Activated CD4-positive, alpha-beta memory T cell treated with anti-CD3 and anti-CD28 coated beads, Interleukin-2, amount 10 ng/mL, durations not matched to agents 7 days and 5 days (primary cell): Measurements from ENCODE around the gene GABRB2. TPM values are rescaled to one million over a fixed set of nuclear protein-coding genes. Genes with fewer than 3 reads are reported as not detected.

Source experiments
- CTCF ChIA-PET: fragments of 350-600 bp; sonication (Branson Sonifier 250); formaldehyde crosslinking; loops from one replicate; lab custom pipeline; 2021; ENCODE audit warnings: antibody characterized with exemption, inconsistent platforms; lab: Charles Lee
- POLR2A ChIA-PET: fragments of 350-600 bp; sonication (Branson Sonifier 250); formaldehyde crosslinking; loops from one replicate; lab custom pipeline; 2021; ENCODE audit warnings: antibody characterized with exemption; lab: Charles Lee
- DNase-seq: peaks from one replicate; pipeline ENCODE4 v3.0.0-alpha.2; 2020
- H3K27ac Mint-ChIP-seq: one replicate; pipeline ENCODE4 v1.8.0; 2021; ENCODE audit warnings: mild to moderate bottlenecking, mixed read lengths
- H3K27me3 Mint-ChIP-seq: one replicate; pipeline ENCODE4 v1.8.0; 2021; ENCODE audit warnings: mixed read lengths
- H3K36me3 Mint-ChIP-seq: one replicate; pipeline ENCODE4 v1.8.0; 2021; ENCODE audit warnings: low read depth, mixed read lengths
- H3K4me1 Mint-ChIP-seq: one replicate; pipeline ENCODE4 v1.8.0; 2021; ENCODE audit warnings: mixed read lengths
- H3K4me3 Mint-ChIP-seq: one replicate; pipeline ENCODE4 v1.8.0; 2021; ENCODE audit warnings: mild to moderate bottlenecking, mixed read lengths
- H3K9me3 Mint-ChIP-seq: one replicate; pipeline ENCODE4 v1.8.0; 2021; ENCODE audit warnings: mixed read lengths
- total RNA-seq, 2 experiments: library from RNA; stranded (reverse); gene quantifications; one replicate each; pipeline ENCODE4 v1.2.3, GENCODE V29; 2021

GABRB2 gene
- total RNA-seq, 2 experiments from 2014 or later = not detected

GRCh38 chr5:161358446-161358845, 188.1 kb downstream of the GABRB2 start:
- no peak for DNase-seq
- Mint-ChIP-seq H3K36me3 (no peaks in the 10 kb centered on the region), H3K27me3 (no peaks in the 10 kb centered on the region), H3K9me3 (peaks cover 2% of the 10 kb centered on the region), H3K27ac (no peak overlapping the region), H3K4me3 (no peak overlapping the region), H3K4me1 (no peaks in the 10 kb centered on the region)
- CTCF ChIA-PET = no interaction called here
- POLR2A ChIA-PET = no interaction called here

DNA sequence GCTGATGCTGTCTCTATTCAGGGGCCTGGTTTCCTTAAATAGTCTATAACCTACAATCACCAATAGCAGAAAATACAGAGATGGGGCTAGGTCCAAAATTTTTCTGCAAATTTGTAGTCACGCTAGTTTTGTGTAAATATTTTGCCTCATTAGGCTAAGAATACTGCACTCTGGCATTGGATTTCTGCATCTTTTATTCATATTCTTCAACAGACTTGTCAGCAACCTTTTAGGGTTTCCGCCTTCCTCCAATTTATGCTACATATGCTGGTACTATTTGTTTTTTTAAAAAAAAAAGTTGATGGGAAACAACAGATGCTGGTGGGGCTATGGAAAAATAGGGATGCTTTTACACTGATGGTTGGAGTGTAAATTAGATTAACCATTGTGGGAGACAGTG, 202.3 kb downstream of the GABRB2 start:
- no peaks in the 10 kb centered on the region for H3K36me3 Mint-ChIP-seq
- ChIA-PET CTCF (no interaction called here), POLR2A (no interaction called here)
- H3K4me3 Mint-ChIP-seq = no peak overlapping the region
- H3K27ac Mint-ChIP-seq = no peak overlapping the region
- H3K27me3 Mint-ChIP-seq = no peaks in the 10 kb centered on the region
- no peaks in the 10 kb centered on the region for H3K4me1 Mint-ChIP-seq
- H3K9me3 Mint-ChIP-seq = no peaks in the 10 kb centered on the region
- no peak for DNase-seq

GRCh38 chr5:161342886-161343285, 203.6 kb downstream of the GABRB2 start:
- no peaks in the 10 kb centered on the region for H3K4me1 Mint-ChIP-seq
- ChIA-PET POLR2A (no interaction called here), CTCF (no interaction called here)
- no peak overlapping the region for H3K27ac Mint-ChIP-seq
- H3K9me3 Mint-ChIP-seq = no peaks in the 10 kb centered on the region
- H3K36me3 Mint-ChIP-seq = no peaks in the 10 kb centered on the region
- H3K27me3 Mint-ChIP-seq = no peaks in the 10 kb centered on the region
- DNase-seq = no peak
- no peak overlapping the region for H3K4me3 Mint-ChIP-seq

DNA sequence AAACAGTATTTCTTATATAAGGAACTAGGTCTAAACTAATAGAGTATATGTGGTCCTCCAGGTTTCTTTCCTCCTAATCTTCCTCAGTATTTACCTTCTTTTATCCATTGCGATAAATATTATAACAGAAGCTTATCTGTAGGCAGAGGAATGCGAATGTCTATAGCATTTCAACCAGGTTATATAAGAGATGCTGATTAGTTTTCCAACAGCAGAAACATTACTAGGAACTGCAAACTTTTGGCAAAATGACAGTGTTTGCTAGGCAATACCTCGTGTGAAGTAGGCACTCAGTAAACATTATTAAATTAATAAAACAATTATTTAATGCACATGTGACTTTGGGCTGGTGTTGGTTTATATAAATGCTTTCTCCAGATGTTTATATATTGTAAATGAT, 206.5 kb downstream of the GABRB2 start:
- POLR2A ChIA-PET = no interaction called here
- Mint-ChIP-seq H3K9me3 (no peaks in the 10 kb centered on the region), H3K27me3 (no peaks in the 10 kb centered on the region), H3K27ac (no peak overlapping the region), H3K4me1 (no peaks in the 10 kb centered on the region), H3K36me3 (no peaks in the 10 kb centered on the region), H3K4me3 (no peak overlapping the region)
- CTCF ChIA-PET = no interaction called here
- DNase-seq = no peak

- no peak for DNase-seq
These were observed 213.2 kb downstream of the GABRB2 start for GRCh38 chr5:161333194-161333880.

DNA sequence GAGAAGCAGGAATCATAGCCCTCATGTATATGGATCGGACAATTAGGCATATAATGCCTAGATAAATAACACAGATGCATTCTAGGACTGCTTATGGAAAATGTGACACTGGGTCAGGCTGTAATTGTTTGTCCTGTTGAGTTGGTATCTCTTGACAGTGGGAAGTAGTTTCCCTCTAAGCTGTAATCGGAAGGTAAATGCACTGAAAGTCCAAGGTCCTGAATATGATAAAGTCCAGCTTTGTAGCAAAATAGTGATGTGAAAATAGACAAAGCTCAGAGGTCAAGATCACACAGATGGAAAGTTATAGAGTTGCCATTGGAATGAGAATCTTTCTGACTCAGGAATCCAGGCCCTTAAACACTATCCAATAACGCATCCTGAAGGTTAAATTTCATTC, 214.2 kb downstream of the GABRB2 start:
- no peaks in the 10 kb centered on the region for H3K36me3 Mint-ChIP-seq
- POLR2A ChIA-PET = no interaction called here
- H3K27me3 Mint-ChIP-seq = no peaks in the 10 kb centered on the region

More at GRCh38 chr5:161333194-161333880, 213.2 kb downstream of the GABRB2 start:
- POLR2A ChIA-PET = no interaction called here
- CTCF ChIA-PET = no interaction called here
- Mint-ChIP-seq H3K27me3 (no peaks in the 10 kb centered on the region), H3K4me1 (no peaks in the 10 kb centered on the region), H3K4me3 (no peak overlapping the region), H3K36me3 (no peaks in the 10 kb centered on the region), H3K27ac (no peak overlapping the region), H3K9me3 (peaks cover 3% of the 10 kb centered on the region)

DNA sequence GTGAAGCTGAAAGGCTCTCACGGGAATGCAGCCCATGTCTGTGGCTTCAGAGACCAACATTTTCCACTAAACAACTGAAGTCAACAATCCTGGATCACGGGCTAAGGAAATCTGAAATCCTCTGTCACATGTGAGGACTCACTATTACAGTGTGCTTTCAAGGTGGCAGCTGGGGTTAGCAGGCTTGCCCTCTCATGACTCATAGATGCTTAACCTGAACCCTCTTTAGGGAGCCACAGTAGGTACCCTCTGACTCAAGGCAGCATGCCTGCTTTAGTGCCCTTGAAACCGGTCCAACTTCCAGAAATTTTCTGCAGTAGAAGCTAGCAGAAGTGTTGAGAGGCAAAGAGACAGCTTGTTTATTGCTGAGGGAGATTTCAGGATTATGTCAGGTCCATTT, 232.5 kb downstream of the GABRB2 start:
- Mint-ChIP-seq H3K4me1 (no peaks in the 10 kb centered on the region), H3K27me3 (no peaks in the 10 kb centered on the region), H3K9me3 (no peaks in the 10 kb centered on the region), H3K36me3 (no peaks in the 10 kb centered on the region), H3K27ac (no peak overlapping the region), H3K4me3 (no peak overlapping the region)
- CTCF ChIA-PET = no interaction called here
- DNase-seq = no peak
- POLR2A ChIA-PET = no interaction called here

More for the DNA sequence above, 214.2 kb downstream of the GABRB2 start:
- Mint-ChIP-seq H3K4me1 (no peaks in the 10 kb centered on the region), H3K9me3 (peaks cover 3% of the 10 kb centered on the region), H3K27ac (no peak overlapping the region), H3K4me3 (no peak overlapping the region)
- no peak for DNase-seq
- CTCF ChIA-PET = no interaction called here

GRCh38 chr5:161312882-161313281, 233.6 kb downstream of the GABRB2 start:
- Mint-ChIP-seq H3K27me3 (no peaks in the 10 kb centered on the region), H3K36me3 (no peaks in the 10 kb centered on the region), H3K4me1 (no peaks in the 10 kb centered on the region), H3K9me3 (no peaks in the 10 kb centered on the region), H3K4me3 (no peak overlapping the region), H3K27ac (no peak overlapping the region)
- ChIA-PET POLR2A (no interaction called here), CTCF (no interaction called here)
- no peak for DNase-seq

GRCh38 chr5:161311965-161312364, 234.6 kb downstream of the GABRB2 start:
- no peak for DNase-seq
- ChIA-PET POLR2A (no interaction called here), CTCF (no interaction called here)
- Mint-ChIP-seq H3K9me3 (no peaks in the 10 kb centered on the region), H3K27ac (no peak overlapping the region), H3K4me3 (no peak overlapping the region), H3K36me3 (no peaks in the 10 kb centered on the region), H3K27me3 (no peaks in the 10 kb centered on the region), H3K4me1 (no peaks in the 10 kb centered on the region)

DNA sequence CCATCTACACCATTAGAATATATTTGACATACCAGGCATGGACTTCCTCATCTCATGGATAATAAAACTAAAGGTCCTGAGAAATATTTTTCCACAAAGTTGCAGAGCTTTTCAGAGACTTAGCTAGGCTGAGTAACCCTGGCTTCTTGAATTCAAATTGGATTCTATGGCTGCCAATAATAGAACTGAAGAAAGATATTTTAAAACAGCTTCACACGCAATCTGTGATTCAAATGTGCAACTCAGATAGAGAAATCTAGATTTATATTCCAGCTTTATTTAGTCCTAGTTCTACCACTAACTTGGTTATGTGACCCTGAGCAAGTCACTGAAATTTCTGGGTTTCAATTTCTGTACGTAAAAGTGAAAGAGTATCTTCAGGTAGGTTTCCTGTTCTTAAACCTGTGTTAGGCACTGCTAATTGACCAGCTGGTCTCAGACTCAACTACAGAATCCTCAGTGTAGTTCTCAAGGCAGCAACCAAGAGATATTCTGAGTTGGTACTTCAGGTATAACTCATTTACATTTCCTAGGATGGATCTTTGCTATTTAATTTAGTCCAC, 235.3 kb downstream of the GABRB2 start:
- no peaks in the 10 kb centered on the region for H3K9me3 Mint-ChIP-seq
- ChIA-PET POLR2A (no interaction called here), CTCF (no interaction called here)
- DNase-seq = no peak
- no peak overlapping the region for H3K4me3 Mint-ChIP-seq
- H3K27ac Mint-ChIP-seq = no peak overlapping the region
- no peaks in the 10 kb centered on the region for H3K27me3 Mint-ChIP-seq
- no peaks in the 10 kb centered on the region for H3K36me3 Mint-ChIP-seq
- no peaks in the 10 kb centered on the region for H3K4me1 Mint-ChIP-seq

DNA sequence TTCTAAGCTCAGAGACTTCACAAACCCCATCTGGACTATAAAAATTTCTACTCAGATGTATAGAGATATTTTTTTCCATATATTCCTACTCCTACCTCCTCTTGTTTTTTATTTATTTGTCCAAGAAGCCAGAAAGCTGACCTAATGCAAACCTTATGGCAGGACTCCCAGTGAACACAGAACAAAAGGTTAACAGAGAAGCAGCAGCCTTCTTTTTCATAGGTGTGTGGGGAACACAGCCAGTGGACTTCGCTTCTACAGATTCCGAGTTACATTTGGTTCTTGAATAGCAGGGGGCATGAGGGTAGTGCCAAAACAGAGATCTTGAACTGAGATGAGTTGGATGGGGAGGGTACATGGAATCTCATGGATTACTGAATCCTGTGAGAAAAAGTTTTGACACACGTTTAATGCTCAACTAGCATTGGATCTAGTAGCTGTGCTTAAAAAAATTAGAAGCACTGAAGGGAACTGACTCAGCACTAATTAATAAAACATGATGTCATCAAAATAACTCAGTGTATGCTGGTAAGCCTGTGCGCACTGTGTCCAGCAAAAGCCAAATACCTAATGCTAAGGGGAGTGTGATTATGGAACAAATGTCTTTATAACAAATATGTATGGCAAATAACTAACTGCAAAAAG, 240.1 kb downstream of the GABRB2 start:
- ChIA-PET POLR2A (no interaction called here), CTCF (no interaction called here)
- Mint-ChIP-seq H3K27me3 (no peaks in the 10 kb centered on the region), H3K27ac (no peak overlapping the region), H3K4me3 (no peak overlapping the region), H3K4me1 (no peaks in the 10 kb centered on the region), H3K36me3 (no peaks in the 10 kb centered on the region), H3K9me3 (no peaks in the 10 kb centered on the region)
- no peak for DNase-seq

DNA sequence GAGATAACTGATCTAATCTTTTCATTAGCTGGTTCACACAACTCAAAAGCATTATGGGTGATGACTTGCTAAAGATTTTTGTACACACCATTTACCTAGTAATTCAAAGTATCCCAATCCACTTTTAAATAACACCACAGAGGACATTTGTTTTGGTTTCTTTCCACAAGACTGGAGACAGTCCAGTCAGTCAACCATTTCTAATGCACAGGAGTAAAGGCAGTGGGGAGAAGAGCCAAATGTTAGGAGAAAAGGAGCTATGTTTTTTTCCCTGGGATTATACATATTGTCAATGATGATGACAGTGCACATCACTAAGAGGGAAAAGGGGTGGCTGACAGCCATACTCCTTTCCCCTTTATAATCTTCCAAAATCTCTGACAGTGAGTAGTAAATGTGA, 240.9 kb downstream of the GABRB2 start:
- POLR2A ChIA-PET = no interaction called here
- Mint-ChIP-seq H3K4me1 (no peaks in the 10 kb centered on the region), H3K27me3 (no peaks in the 10 kb centered on the region), H3K4me3 (no peak overlapping the region), H3K27ac (no peak overlapping the region), H3K36me3 (no peaks in the 10 kb centered on the region), H3K9me3 (no peaks in the 10 kb centered on the region)
- DNase-seq = no peak
- CTCF ChIA-PET = no interaction called here

DNA sequence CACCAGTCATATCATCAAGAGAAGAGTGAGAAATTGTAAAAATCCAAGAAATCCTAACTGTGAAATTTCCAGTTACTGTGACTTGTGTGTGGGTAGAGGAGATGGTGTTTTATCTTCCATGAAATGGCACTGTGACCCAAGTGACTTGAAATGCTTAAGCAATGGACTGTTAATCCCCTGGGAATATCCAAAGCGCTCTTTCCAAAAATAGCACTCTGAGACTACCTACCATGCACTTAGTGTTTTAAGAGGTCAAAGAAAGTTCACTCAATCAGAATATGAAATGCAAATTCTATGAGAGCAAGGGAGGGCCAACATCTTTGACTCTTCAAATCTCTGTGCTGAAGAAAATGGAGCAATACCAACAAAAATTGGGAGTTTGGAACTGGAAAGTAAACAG, 244.0 kb downstream of the GABRB2 start:
- Mint-ChIP-seq H3K27me3 (no peaks in the 10 kb centered on the region), H3K4me3 (no peak overlapping the region), H3K36me3 (no peaks in the 10 kb centered on the region), H3K27ac (no peak overlapping the region), H3K4me1 (no peaks in the 10 kb centered on the region), H3K9me3 (no peaks in the 10 kb centered on the region)
- ChIA-PET POLR2A (no interaction called here), CTCF (no interaction called here)
- no peak for DNase-seq

GRCh38 chr5:161301586-161301985, 244.9 kb downstream of the GABRB2 start:
- DNase-seq = no peak
- H3K9me3 Mint-ChIP-seq = no peaks in the 10 kb centered on the region
- no peak overlapping the region for H3K27ac Mint-ChIP-seq
- H3K27me3 Mint-ChIP-seq = no peaks in the 10 kb centered on the region
- H3K4me1 Mint-ChIP-seq = no peaks in the 10 kb centered on the region
- H3K36me3 Mint-ChIP-seq = no peaks in the 10 kb centered on the region
- POLR2A ChIA-PET = no interaction called here
- CTCF ChIA-PET = no interaction called here
- no peak overlapping the region for H3K4me3 Mint-ChIP-seq
